Liver (tissue), 9 donors: ENCODE results near the gene CD96. TPM values are rescaled to one million over a fixed set of nuclear protein-coding genes. Genes with fewer than 3 reads are reported as not detected.

Experiments used
- DNase-seq: peaks from one replicate; pipeline ENCODE4 v3.0.0-alpha.2; 2017; ENCODE audit warnings: low spot score
- H3K27ac ChIP-seq, 2 donors: one replicate each; pipeline ENCODE4 v1.7.0; 2013; ENCODE audit warnings: inconsistent platforms in 2 of 2, low read length in 2 of 2, control low read depth in 1 of 2, low read depth in 1 of 2, mild to moderate bottlenecking in 1 of 2
- H3K27me3 ChIP-seq, 4 donors: one replicate each; pipeline versions ENCODE4 v1.6.1 to v1.7.0; 2013; ENCODE audit warnings: low read length in 3 of 4, inconsistent platforms in 1 of 4, mild to moderate bottlenecking in 1 of 4, moderate library complexity in 1 of 4; ENCODE audit not compliant: control insufficient read depth in 4 of 4, insufficient read depth in 4 of 4
- H3K36me3 ChIP-seq, 4 donors: one replicate each; pipeline versions ENCODE4 v1.6.1 to v1.7.0; 2013; ENCODE audit warnings: low read length in 3 of 4, mild to moderate bottlenecking in 3 of 4, low read depth in 1 of 4, moderate library complexity in 1 of 4; ENCODE audit not compliant: control insufficient read depth in 4 of 4, insufficient read depth in 3 of 4
- H3K4me1 ChIP-seq, 4 donors: one replicate each; pipeline versions ENCODE4 v1.6.1 to v1.7.0; 2013; ENCODE audit warnings: low read length in 3 of 4, mild to moderate bottlenecking in 3 of 4, moderate library complexity in 1 of 4; ENCODE audit not compliant: control insufficient read depth in 4 of 4, insufficient read depth in 4 of 4
- H3K4me3 ChIP-seq, 3 donors: one replicate each; pipeline versions ENCODE4 v1.6.1 to v1.7.0; 2013; ENCODE audit warnings: low read length in 3 of 3, control low read depth in 1 of 3, low read depth in 1 of 3, mild to moderate bottlenecking in 1 of 3
- H3K9ac ChIP-seq, 2 donors: one replicate each; pipeline ENCODE4 v1.7.0; 2013; ENCODE audit warnings: low read length in 2 of 2, mild to moderate bottlenecking in 2 of 2, moderate library complexity in 2 of 2, control low read depth in 1 of 2, low read depth in 1 of 2
- H3K9me3 ChIP-seq, 4 donors: one replicate each; pipeline versions ENCODE4 v1.6.1 to v1.7.0; 2013; ENCODE audit warnings: low read length in 3 of 4; ENCODE audit not compliant: control insufficient read depth in 4 of 4
- ATF3 ChIP-seq: IDR thresholded peaks from 2 replicates; pipeline ENCODE4 v1.6.1; 2016; ENCODE audit warnings: antibody characterized with exemption
- CTCF ChIP-seq: fragments of 150-350 bp; IDR thresholded peaks from 2 replicates; pipeline ENCODE4 v1.5.1; 2017; ENCODE audit warnings: improper control_type of control experiment, low read depth, low read length; ENCODE audit not compliant: missing input control
- EGR1 ChIP-seq, 2 donors: IDR thresholded peaks; 2 replicates each; pipeline ENCODE4 v1.6.1; 2016 to 2018; ENCODE audit warnings: antibody characterized with exemption in 2 of 2, low read depth in 2 of 2
- FOXA1 ChIP-seq: IDR thresholded peaks from 2 replicates; pipeline ENCODE4 v1.6.1; 2016; ENCODE audit warnings: antibody characterized with exemption
- FOXA2 ChIP-seq: IDR thresholded peaks from 2 replicates; pipeline ENCODE4 v1.6.1; 2016; ENCODE audit warnings: antibody characterized with exemption
- GABPA ChIP-seq, 2 donors: IDR thresholded peaks in 1 of 2; conservative IDR thresholded peaks in 1 of 2; 2 replicates each; pipeline ENCODE4 v1.6.1; 2016; ENCODE audit warnings: antibody characterized with exemption in 2 of 2, mild to moderate bottlenecking in 1 of 2, moderate library complexity in 1 of 2
- HNF4A ChIP-seq, 2 donors: conservative IDR thresholded peaks; 2 replicates each; pipeline ENCODE4 v1.6.1; 2016; ENCODE audit warnings: antibody characterized with exemption in 2 of 2, mild to moderate bottlenecking in 2 of 2
- HNF4G ChIP-seq: IDR thresholded peaks from 2 replicates; pipeline ENCODE4 v1.6.1; 2016; ENCODE audit warnings: antibody characterized with exemption
- JUND ChIP-seq, 2 donors: IDR thresholded peaks; 2 replicates each; pipeline ENCODE4 v1.6.1; 2016; ENCODE audit warnings: antibody characterized with exemption in 2 of 2
- MAX ChIP-seq: IDR thresholded peaks from 2 replicates; pipeline ENCODE4 v1.6.1; 2016; ENCODE audit warnings: antibody characterized with exemption
- NR2F2 ChIP-seq: IDR thresholded peaks from 2 replicates; pipeline ENCODE4 v1.6.1; 2016; ENCODE audit warnings: antibody characterized with exemption
- RAD21 ChIP-seq, 2 donors: IDR thresholded peaks; 2 replicates each; pipeline ENCODE4 v1.6.1; 2016; ENCODE audit warnings: antibody characterized with exemption in 2 of 2, mild to moderate bottlenecking in 2 of 2
- REST ChIP-seq: IDR thresholded peaks from 2 replicates; pipeline ENCODE4 v1.6.1; 2016; ENCODE audit warnings: antibody characterized with exemption, mild to moderate bottlenecking
- RXRA ChIP-seq, 2 donors: IDR thresholded peaks; 2 replicates each; pipeline ENCODE4 v1.6.1; 2017 to 2018; ENCODE audit warnings: antibody characterized with exemption in 2 of 2, mild to moderate bottlenecking in 1 of 2
- SP1 ChIP-seq: IDR thresholded peaks from 2 replicates; pipeline ENCODE4 v1.6.1; 2018; ENCODE audit warnings: antibody characterized with exemption, mild to moderate bottlenecking
- TAF1 ChIP-seq: conservative IDR thresholded peaks from 2 replicates; pipeline ENCODE4 v1.6.1; 2016; ENCODE audit warnings: antibody characterized with exemption, mild to moderate bottlenecking
- YY1 ChIP-seq: IDR thresholded peaks from 2 replicates; pipeline ENCODE4 v1.6.1; 2016; ENCODE audit warnings: antibody characterized with exemption, mild to moderate bottlenecking
- ZBTB33 ChIP-seq: IDR thresholded peaks from 2 replicates; pipeline ENCODE4 v1.6.1; 2016; ENCODE audit warnings: antibody characterized with exemption
- WGBS: extraction: QIAGEN DNeasy Blood & Tissue Kit; methylation state at CpG from one replicate; pipeline ENCODE4 v1.1.7; 2013; 5-methylcytosine and 5-hydroxymethylcytosine counted together
- polyA plus RNA-seq, 2 donors: library from polyadenylated mRNA; stranded (reverse) in 1 of 2; unstranded in 1 of 2; fragments of 200-250 nt in 1 of 2; fragments of >200 nt in 1 of 2; fragmentation: Nextera tagmentation in 1 of 2; extraction: Ambion mirVana in 1 of 2; gene quantifications; one replicate each; pipeline versions ENCODE4 v1.2.1 to v1.2.3, GENCODE V29; 2013 to 2015
- total RNA-seq, 2 donors: library from RNA; depleted of rRNA; stranded (reverse); fragments of >200 nt; gene quantifications; one replicate each; pipeline ENCODE4 v1.2.3, GENCODE V29; 2014
- donor health status: healthy.
- donor health status: healthy.
- donor health status: healthy.
- donor health status: healthy.
- donor health status: healthy.

Gene CD96
- total and polyA plus RNA-seq, 4 donors, result 0.46 to 2.7 (median 0.92) TPM

GRCh38 chr3:111639316-111639715 is 97.3 kb downstream of the CD96 start:
- no peak for TF ChIP-seq ZBTB33
- no peak for TF ChIP-seq RAD21 (IDR thresholded peaks at IDR 0.05)
- TF ChIP-seq REST, result no peak
- no peak for TF ChIP-seq TAF1
- TF ChIP-seq HNF4G, result no peak
- TF ChIP-seq ATF3, result no peak
- TF ChIP-seq NR2F2, result no peak
- TF ChIP-seq CTCF, result no peak
- TF ChIP-seq FOXA2, result no peak
- TF ChIP-seq EGR1 (IDR thresholded peaks at IDR 0.05; ENCODE audit: low read depth in 2 of 2), result no peak
- no peak for TF ChIP-seq SP1
- no peak for TF ChIP-seq JUND (IDR thresholded peaks at IDR 0.05)
- TF ChIP-seq RXRA (IDR thresholded peaks at IDR 0.05), result no peak
- no peak for TF ChIP-seq FOXA1
- no peak for TF ChIP-seq YY1
- no peak for TF ChIP-seq MAX
- no peak for TF ChIP-seq GABPA (IDR thresholded peaks at IDR 0.05 in 1 of 2, conservative IDR thresholded peaks at IDR 0.05 in 1 of 2)
- TF ChIP-seq HNF4A (conservative IDR thresholded peaks at IDR 0.05), result no peak
- WGBS, result 93% methylated on average over 4 of the region's 4 CpGs
- Histone ChIP-seq H3K27ac (no peak overlapping the region), H3K9ac (no peak overlapping the region), H3K4me1 (no peaks in the 10 kb centered on the region), H3K9me3 (peaks cover 0 to 4% (median 0%) of the 10 kb centered on the region in 4 donors), H3K36me3 (no peaks in the 10 kb centered on the region), H3K27me3 (no peaks in the 10 kb centered on the region), H3K4me3 (no peak overlapping the region)
- no peak for DNase-seq
